GM13976 (cell line): ENCODE data around the gene SNRPN.

Experiments
- DNase-seq: peaks from one replicate; pipeline ENCODE4 v3.0.0; 2012; ENCODE audit warnings: low spot score
- CTCF ChIP-seq: IDR thresholded peaks from 2 replicates; pipeline ENCODE4 v1.5.1; 2012; ENCODE audit warnings: borderline replicate concordance, mild to moderate bottlenecking; ENCODE audit not compliant: insufficient read depth; ENCODE audit errors: extremely low read depth, missing control alignments, control extremely low read depth
- in situ Hi-C: fragments of 300-500 bp; cut with MboI; formaldehyde crosslinking; loops from one replicate; pipeline ENCODE4 v1.12.0; 2022; ENCODE audit warnings: low sequenced_read_pairs, mixed read lengths, inconsistent platforms; ENCODE audit not compliant: unreplicated experiment

The SNRPN gene

DNA sequence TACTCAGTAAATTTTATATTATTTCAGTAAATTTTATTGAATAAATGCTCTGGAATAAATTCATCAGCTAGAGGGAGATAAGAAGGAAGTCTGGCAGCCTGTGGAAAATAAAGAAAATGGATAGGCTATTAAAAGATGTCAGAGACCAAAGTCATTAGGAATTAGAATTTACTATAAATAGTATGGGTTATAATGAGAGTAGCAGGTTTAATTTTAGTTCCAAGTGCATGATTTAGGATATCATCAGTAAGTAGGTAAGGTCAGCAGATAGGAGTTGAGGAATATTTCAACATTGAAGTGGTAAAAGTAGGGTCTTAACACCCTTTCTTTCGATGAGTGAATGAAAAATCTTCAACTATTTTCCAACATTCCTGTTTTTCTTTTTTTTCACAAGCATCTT, 64.6 kb downstream of the SNRPN start:
- in situ Hi-C loops: no loop called here
- DNase-seq: no peak
- no peak for TF ChIP-seq CTCF

DNA sequence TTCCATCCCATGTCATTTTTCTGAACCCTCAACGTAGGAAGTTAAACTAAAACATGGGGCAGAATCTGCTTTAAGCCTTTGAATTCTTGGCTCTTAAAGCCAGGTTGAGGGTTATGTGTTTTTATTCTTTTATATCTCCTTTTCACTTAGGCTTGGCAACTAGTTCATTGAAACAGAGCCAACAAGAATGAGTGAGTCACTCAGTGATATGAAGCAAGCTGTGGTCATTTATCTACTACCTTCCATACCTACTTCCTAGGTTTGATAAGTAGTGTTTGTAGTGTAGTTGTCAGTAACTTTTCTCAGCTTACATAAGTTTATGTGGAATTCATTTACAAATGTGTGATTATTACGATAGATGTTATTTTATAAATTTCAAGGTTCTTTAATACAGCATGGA, 67.4 kb downstream of the SNRPN start:
- in situ Hi-C loops: no loop called here
- no peak for TF ChIP-seq CTCF
- no peak for DNase-seq
